NCI-H1417 treated with DMSO at 0.1 percent for 48 hours (cell line): ENCODE measurements around the gene AFAP1.

Source experiments
- DNase-seq: peaks from one replicate; lab custom pipeline; 2025; lab: John Stamatoyannopoulos, UW

Gene AFAP1

DNA sequence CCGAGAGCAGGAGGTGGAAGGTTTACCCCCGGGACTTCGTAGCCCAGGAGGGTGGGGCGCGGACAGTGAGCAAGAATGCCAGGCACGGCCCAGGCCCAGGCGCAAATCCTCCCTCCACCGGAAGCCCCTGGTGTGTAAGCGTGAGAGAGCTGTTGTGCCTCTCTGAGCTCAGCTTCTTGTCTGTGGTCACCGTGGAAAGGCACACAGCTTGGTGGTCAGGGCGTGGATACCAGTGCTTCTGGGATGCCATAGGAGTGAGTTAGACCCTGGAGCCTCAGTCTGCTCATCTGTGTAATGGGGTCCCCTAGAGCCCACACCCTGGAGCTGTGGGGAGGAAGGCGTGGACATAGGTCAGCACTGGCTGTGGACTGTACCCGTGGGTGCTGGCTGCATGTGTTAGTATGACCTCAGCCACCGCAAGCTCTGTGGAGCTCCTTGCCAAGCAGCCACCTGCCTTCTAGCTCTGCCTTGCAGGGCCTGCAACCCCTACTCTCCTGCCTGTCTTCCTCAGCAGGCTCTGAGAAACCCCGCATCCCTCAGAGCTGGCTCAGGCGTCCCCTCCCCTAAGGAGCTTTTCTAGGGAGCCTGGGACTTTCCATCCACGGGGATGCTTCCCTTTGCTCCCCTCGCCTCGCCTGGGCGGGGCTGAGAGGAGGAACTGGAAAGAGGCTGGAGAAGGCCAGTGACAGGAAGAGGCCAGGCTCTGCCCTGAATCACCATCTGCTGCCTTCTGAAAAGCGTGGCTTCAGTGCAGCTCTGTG, 28.0 kb upstream of the AFAP1 start:
- no peak for DNase-seq

DNA sequence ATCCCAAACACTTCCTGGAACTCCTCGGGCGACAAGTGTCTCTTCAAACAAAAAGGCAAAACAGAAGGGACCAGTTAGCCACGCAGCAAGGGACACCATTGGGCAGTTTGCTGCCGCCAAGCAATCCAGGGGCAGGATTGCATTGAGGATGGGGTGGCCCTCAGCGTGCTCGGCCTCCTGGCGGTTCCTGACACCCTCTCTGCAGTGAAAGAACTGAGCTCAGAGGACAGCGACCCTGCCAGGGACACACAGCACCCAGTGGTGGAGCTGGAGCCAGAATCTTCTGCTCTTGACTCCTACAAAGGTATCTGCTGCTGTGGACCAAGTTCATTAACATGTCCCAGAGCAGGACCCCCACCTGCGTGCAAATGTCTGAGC, 27.4 kb upstream of the AFAP1 start:
- DNase-seq = no peak

DNA sequence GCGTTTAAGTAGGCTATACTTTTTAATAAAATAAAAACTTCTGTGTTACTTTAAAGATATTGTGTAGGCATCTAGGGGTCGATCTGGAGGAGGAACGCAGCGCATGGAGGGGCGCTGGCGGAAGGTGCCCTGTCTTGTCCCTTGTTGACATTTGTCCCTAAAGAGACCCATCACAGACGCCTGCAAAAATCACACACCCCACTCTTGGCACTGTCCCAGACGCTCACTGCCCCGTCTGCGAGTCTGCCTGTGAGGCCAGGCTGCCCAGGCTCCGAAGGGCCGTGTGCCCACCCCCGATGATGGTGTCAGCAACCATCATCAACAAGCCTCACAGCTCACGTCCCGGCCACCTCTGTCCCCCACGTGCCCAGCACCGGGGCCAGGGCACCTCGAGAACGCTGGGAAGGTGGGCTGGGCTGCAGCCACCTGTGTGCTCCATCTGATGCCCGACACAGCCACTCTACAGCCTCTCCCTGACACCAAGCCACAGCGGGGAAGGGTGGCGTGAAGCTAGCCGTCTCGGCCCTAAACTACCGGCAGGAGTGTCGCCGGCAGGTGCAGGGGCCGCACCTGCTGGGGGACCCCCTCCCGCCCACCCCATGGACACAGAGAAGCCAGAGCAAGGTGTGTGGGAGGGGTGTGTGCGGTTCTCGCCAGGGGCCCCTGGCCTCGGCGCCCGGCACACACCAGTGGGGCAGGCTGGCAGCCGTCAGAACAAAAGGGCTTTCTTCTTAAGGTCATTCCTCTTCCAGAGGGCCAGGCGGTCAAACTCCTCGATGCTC, 26.8 kb upstream of the AFAP1 start:
- no peak for DNase-seq

DNA sequence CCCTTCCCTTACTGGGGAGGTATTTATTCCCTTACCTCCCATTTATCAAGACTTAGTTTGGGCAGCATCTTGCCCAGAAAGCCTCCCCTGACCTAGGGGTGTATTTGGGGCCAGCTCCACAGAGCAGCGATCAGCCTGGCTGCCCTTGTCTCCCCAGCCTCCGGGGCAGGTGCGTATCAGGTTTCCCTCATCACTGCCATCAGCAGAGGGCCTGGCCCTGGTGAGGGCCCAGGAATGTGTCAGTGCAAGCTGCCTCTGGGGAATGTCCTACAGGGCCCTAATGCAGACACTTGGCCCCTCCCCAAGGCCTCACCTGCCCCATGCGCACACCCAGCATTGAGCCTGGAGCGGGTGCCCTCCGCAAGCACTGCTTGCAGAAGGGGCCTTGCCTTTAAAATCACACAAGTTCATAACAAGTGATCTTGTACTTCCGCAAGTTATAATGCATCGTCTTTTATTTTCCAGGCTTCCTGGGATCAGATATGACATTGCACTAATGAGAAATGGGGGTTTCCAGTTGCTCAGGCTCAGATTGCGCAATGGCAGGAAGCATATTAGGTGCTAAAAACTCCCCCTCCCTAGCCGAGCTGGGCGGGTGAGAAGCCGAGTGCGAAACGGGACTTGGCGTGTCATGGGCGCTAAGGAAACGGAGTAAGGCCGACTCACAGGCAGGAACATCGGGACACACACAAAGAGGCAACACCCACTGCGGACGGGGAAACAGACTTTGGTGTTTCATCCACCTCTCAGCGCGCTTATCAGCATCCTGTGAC, 25.4 kb upstream of the AFAP1 start:
- DNase-seq = no peak

DNA sequence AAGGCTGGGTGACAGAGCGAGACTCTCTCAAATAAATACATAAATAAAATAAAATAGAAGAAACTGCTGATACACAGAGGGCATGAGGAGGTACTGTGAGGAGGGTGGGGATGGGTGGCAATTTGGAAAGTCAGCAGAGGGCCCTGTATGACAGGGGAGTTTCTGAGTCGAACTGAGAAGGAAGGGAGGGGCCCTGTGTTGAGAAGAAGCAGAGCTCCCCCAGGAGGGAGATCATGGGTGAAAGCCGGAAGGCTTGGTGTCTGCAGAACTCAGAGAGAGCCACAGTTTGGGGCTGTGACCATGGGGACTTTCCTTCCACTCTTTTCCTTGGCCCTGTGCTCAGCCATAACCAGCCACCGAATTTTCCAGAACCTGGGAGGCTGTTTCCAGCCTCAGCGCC, 24.8 kb upstream of the AFAP1 start:
- DNase-seq = no peak

DNA sequence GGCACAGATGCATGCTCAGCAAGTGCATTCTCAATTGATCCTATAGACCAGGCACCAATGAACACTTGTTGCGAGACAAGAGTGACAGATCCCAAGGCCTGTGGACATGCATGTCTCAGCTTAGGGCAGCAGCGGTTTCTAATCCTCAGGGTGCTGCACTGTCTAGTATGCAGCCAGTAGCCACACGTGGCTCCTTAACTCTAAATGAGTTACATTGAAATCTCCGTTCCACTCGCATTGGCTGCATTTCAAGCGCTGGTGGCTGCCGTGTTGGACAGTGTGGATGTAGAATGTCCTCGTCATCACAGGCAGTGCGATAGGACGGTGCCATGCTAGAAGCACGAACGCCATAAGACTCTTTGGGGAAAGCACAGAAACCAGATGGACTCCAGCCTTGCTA, 24.0 kb upstream of the AFAP1 start:
- DNase-seq = no peak

DNA sequence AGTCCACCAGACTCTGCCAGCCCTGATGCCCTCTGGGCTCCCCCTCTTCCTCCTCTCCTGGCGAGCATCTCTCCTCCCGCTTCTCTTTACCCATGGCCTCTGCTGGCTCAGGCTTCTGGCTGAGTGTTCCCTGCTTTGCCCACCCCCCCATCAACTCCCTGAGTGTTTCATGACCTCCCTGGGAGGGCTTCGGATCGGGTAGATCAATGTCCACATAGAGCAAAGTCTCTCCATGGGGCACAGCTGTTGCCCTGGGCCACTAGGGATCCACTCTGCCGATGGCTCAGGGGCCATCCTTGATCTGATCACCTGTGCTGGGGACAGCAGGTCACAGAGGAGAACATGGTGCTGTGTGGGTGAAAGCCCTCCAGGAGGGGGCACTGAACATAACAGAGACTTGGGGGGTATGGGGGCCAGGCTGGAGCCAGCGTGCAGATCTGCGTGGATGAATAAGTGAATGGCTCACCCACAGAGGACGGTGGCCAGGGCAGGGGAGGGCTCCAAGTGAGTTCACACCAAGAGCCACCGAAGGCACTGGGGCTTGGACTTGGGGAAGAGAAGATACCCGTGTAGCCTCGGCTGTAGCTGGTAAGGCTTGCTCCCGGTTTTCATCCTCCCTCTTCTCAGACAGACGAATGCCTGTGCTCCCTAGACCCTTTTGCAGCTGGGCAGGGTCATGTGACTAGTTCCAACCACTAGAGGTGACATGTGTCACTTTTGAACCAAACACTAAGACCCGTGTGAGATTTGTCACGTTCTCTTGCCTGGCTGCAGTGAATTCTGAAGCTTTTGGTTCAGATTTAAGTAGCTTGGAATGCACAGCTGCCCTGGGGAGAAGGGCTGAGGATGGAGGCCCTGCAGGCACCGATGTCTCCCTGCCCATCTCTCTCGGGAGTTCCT, 23.2 kb upstream of the AFAP1 start:
- DNase-seq = no peak

DNA sequence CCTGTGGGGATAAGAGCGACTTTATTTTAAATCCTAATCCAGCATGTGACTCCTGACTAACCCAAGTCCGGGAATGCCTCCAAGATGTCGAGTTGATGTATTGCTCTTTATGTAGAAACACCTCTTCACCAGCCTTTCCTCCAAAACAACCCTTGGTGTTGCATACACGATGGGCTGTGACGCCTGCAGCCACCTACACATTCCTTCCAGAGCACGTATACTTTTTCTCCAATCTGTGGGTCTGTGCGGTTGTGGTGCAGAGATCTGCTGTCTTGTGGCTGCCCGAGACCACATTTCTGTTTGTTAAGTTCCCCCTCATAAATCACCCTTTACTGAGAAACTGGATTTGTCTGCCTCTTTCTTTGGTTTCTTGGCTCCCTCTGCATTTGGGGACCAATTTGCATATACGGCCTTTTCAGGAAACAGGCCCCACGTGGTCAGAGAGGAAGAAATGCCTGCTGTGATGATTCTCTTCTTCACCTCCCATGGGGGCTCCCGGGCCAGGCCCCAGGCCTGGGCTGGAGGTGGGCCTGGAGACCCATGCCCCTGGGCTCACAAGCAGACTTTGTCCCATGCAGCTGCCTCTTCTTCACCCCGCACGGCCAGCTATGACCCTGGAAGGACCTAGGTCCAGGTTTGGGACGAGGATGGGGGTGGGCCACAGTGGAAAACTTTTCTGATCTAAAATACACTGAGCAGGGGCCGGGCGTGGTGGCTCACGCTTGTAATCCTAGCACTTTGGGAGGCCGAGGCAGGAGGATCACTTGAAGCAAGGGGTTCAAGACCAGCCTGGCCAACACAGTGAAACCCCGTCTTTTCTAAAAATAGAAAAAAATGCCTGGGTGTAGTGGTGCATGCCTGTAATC, 21.4 kb upstream of the AFAP1 start:
- DNase-seq = no peak

DNA sequence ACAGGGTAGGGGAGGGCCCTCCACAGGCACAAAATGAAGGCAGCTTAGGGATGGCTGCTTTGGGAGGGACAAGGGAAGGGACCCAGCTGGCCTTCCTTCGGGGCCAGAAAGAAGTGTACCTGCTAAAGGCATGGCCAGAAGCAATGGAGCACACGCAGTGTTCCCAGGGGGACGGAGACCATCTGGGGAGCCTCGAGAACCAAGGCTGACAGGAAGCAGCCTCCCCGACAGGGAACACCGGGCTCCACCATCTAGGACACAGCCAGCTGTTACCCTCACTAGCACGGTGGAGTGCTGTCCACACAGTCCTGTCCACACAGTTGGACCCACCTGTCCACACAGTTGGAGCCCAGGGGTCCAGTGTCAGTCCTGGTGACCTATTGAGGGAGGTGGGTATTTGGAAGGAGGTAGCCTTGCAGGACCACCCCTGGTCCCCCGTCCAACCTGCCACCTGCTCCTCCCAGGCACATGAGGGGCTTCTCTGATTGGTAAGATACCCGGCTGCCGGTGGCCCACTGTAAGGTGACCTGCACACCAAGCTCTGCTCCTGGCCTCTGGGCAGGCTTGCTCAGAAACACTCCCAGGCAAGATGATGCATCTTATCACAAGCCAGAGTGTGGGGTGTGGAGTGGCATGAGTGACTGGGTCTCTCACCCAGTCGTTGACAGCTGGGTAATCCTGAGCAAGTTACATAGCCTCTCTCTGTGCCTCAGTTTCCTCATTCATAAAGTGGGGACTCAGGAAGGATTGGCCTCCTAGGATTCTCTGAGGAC, 20.5 kb upstream of the AFAP1 start:
- DNase-seq = no peak

DNA sequence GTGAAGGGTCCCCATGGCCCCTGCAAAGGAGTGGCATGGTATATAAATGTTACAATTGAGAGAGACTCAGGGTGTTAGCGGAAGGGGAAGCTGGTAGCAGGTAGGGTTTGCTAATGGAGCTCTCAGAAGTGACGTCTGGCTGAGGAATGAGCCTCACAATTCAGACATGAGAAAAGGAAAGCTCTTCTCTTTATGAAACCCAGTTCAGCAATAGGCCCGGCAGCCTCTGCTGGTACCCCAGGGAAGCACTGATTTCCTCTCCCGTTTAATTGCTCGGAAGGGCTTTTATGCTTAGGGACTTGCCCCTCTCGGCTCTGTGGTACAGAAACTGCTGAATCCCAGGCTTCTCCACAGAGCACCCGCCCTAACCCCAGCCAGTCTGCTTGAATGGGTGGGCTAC, 19.4 kb upstream of the AFAP1 start:
- no peak for DNase-seq

DNA sequence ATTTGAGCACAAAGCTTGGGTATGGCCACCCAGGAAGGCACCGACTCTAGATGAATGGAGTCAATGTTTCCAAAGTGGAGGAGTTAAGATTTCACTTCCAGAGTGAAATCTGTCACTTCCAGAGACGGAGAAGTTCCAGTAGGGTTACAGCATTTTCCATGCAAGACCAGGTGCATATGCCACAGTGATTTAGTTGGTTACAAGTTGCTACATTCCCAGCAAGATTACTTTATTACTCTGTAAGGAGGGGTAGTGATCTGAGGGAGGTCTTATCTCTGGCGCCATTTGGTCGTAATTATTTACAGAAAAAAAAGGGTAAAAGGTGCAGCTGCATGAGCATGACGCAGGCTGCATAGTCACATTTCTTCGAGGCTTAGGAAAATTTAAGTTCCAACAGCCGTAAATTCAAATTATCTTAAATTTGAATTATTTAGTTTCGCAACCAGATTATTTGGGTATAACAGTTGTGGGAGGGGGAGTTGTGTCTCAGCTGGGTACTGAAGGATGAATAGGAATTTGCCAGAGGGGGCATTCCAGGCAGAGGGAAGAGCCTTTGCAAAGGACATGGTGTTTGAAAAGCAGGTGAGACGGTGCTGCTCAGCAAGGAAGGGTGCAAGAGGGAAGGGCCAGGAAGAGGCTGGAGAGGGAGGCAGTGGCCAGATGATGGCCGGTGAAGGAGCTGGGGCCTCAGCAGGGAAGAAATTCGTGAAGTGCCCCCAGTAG, 17.4 kb upstream of the AFAP1 start:
- no peak for DNase-seq

DNA sequence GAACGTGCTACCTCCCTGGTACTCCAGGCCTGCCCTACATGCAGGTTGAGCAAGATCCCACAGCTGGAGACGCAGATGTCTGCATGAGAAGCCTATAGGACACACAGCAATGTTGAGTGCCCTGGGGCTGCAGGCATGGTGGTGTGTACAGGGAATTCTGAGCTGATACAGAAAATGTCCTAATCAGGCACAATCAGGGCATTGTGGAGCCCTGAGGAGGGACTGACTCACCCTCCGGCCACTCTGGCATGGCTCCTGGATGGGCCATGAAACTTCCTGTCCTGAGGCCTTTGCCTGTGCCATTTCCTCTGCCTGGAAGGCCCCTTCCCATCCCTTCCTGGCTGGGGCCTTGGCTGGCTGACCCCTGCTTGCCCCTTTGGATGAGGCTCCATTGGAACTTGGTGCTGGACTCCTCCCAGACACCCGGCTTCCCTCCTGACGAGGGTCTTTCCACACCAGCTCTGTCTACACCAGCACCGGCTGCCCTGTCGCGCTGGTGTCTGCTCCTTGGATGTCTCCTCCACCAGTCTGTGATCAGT, 16.7 kb upstream of the AFAP1 start:
- DNase-seq = no peak

DNA sequence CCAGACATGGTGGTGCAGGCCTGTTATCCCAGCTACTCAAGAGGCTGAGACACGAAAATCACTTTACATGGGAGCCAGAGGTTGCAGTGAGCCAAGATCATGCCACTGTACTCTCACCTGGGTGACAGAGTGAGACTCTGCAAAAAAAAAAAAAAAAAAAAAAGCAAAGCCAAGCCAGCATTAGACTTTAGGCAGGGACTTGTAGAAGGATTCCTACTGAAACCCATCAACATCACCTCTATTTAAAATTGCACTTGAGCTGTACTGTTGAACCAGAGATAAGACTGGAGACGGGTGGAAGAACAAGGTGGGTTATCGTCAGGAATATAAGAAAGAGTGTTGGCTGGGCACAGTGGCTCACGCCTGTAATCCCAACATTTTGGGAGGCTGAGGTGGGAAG, 15.7 kb upstream of the AFAP1 start:
- DNase-seq = no peak

DNA sequence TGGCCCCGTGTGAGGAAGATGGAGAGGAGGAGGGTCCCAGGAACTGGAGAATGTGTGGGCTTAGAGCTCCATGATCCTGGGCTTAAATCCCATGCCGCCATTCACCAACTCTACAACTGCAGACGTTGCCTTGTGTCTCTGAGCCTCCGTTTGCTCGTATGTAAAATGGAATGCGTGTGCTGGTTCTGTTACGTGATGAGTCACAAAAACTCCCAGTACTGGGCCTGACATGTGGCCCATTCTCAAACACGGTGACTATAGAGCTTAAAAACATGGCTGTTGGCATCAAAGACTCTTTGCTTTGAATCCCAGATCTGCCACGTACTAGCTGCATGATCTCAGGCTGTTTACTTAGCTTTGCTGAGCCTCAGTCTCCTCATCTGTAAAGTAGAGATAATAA, 13.0 kb upstream of the AFAP1 start:
- no peak for DNase-seq

DNA sequence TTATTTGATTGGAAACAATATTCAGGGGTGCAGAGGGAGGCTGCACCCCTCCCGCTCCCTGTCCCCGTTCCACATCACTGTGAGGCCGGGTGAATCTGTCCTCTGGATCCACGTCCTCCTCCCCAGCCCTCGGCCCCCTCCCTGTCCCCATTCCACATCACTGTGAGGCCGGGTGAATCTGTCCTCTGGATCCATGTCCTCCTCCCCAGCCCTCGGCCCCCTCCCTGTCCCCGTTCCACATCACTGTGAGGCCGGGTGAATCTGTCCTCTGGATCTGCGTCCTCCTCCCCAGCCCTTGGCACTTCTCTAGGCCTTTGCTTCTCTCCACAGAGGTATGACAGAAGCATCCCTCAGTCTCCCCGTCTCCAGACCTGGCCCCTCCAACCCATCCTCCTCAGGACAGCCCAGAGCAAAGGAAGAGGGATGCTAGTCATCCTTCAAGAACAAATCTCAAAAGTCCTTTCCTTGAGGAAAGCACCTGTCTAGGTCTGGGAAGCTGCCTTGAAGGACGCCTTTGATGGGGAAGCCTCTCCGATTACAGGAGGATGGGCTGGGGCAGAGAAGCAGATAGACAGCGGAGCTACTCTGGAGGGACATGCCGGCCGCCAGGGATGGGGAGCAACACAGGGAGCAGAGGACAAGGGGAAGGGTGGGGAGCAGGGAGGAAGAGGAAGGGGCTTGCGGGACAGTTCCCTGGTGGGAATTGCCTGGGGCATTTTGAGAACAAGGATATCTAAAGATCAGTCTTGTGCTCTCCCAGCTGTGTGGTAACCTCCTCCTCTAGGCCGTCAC, 10.8 kb upstream of the AFAP1 start:
- DNase-seq = no peak

DNA sequence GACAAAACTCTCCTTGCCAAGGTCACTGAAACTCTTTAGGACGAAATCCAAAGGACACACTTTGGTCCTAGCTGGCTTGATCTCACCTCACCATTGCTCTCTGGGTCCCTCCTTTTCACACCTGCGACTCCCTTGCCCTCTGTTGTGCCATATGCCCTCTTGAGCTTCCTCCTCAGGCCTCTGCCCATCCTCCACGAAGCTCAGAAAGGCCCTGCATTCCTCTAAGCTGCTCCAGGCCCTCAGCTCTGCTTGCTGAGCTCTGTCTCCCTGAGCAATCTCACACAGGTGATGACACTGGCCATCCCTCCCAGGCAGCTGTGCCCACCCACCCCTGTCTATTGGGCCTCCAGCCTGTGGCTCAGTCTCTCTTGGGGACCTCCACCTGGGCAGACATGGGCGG, 10.1 kb upstream of the AFAP1 start:
- no peak for DNase-seq

DNA sequence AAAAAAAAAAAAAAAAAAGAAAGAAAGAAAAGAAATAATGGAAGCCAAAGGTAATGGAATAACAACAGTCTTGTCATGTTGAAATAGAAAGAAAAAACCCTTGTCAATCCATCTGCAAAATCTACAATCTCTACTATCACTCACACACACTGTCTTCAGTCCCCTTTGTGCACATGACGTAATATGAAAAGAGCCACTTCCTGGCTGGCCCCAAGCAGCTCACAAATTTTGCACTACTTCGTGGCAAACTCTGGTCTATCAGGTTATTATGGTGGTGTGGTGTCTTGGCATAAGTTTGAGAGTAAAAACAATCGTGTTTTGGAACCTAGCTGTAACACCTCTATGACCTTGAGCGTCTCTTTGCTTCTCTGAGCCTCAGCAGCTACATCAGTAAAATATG, 8.3 kb upstream of the AFAP1 start:
- DNase-seq = no peak

DNA sequence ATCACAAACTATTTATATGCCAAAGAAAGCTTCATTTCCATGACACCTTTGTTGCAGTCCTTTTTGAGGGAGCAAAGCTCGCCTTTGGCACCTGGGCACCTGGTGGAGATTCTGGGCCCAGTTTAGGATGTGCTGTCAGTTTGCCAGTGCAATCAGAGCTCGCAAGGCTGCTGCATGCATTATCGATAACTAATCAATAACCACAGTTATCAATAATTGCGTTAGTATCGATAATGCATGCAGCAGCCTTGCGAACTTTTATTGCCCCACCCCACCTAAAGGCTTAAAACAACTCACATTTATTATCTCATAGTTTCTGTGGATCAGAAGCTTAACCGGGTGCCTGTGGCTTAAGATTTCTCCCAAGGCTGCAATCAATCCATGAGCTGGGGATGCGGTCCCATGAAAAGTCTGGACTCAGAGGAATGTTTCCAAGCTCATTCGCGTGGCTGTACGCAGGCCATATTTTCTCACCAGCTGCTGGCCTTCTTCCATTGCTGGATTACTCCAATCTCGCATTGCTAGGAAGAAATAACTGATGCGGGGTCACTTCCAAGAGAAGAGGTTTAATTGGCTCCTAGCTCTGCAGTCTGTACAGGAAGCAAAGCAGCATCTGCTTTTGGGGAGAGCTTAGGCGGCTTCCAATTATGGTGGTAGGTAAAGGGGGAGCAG, 6.2 kb upstream of the AFAP1 start:
- DNase-seq = no peak
